Motor neuron (in vitro differentiated cells): ENCODE measurements around the gene SCRN1. TPM values are rescaled to one million over a fixed set of nuclear protein-coding genes. Genes with fewer than 3 reads are reported as not detected.

Source experiments
- ATAC-seq, 8 experiments: fragments of 200-7000 bp; cut with Tn5 transposase; replicated peaks in 6 of 8; 2 replicates each; pipeline ENCODE4 v1.8.0; 2021; ENCODE audit warnings: mild to moderate bottlenecking in 8 of 8, moderate library complexity in 8 of 8
- H3K27ac ChIP-seq, 2 donors: fragments of 250-450 bp; sonication (Bioruptor Pico); 2 replicates each; pipeline ENCODE4 v1.9.0; 2021; ENCODE audit warnings: antibody characterized with exemption in 2 of 2, mild to moderate bottlenecking in 2 of 2, moderate library complexity in 1 of 2
- H3K4me1 ChIP-seq, 2 donors: fragments of 250-450 bp; sonication (Bioruptor Pico); replicated peaks in 1 of 2; 2 replicates each; pipeline ENCODE4 v1.6.1; 2021; ENCODE audit warnings: antibody characterized with exemption in 2 of 2, mild to moderate bottlenecking in 2 of 2, moderate library complexity in 1 of 2
- H3K4me3 ChIP-seq, 5 donors: fragments of 250-450 bp; sonication (Bioruptor Pico); 2 replicates each; pipeline ENCODE4 v1.9.0; 2021; ENCODE audit warnings: antibody characterized with exemption in 5 of 5, mild to moderate bottlenecking in 5 of 5, moderate library complexity in 4 of 5
- WGBS, 10 experiments: fragments of 450-650 bp; shearing (Covaris generic); methylation state at CpG; one replicate each; pipeline ENCODE4 v1.0.0; 2022; 5-methylcytosine and 5-hydroxymethylcytosine counted together
- in situ Hi-C, 9 experiments: fragments of 400-800 bp; cut with MboI; loops; one replicate each; pipeline ENCODE4 v1.15.0; 2021; ENCODE audit warnings: low sequenced_read_pairs in 9 of 9, low pct_unique_long_range_greater_than_20kb in 2 of 9; ENCODE audit not compliant: unreplicated experiment in 9 of 9
- total RNA-seq, 8 experiments: library from RNA; unstranded; fragments of 300-600 nt; gene quantifications; 2 replicates each; pipeline versions ENCODE4 v1.2.3 to v1.2.4, GENCODE V29; 2022

The SCRN1 gene
- total RNA-seq = 100 to 1,000 TPM in 4 of 8 experiments, 10 to 100 TPM in 4; 18.1 to 162 (median 106) TPM

GRCh38 chr7:29989257-29989995, at the start of gene SCRN1:
Gene SCRN1 (minus strand): TSS chr7:29989801. CDS start chr7:29969067, 20,734 bp downstream.
- peak; percentile 52 to 78 (median 70) for ATAC-seq
- 4% methylated on average over 5 of the region's 79 CpGs; no CpG with 5 or more reads in 9 of the 10 experiments for WGBS, 10 experiments

GRCh38 chr7:30038196-30038980, 48.8 kb upstream of the SCRN1 start:
- ATAC-seq = no peak
- H3K4me3 ChIP-seq = no peak overlapping the region
- in situ Hi-C loops = no loop called here

More at GRCh38 chr7:29989257-29989995, at the start of gene SCRN1:
- Histone ChIP-seq H3K27ac (peak within 1 kb of the TSS; percentile 76 to 79), H3K4me1 (peaks cover 11 to 12% of the 10 kb centered on the region in 2 donors), H3K4me3 (peak within 1 kb of the TSS; percentile 66 to 93 (median 77))
- in situ Hi-C loops = no loop called here

GRCh38 chr7:30036220-30036619, 46.6 kb upstream of the SCRN1 start:
- no peak for ATAC-seq
- Histone ChIP-seq H3K4me3 (no peak overlapping the region), H3K27ac (no peak overlapping the region), H3K4me1 (peaks cover 4 to 9% of the 10 kb centered on the region in 2 donors)
- WGBS, 10 experiments = 86 to 100% (median 96%) methylated on average over 1 to 2 of the region's 2 CpGs; no CpG with 5 or more reads in 2 of the 10 experiments
- in situ Hi-C loops = no loop called here

More at GRCh38 chr7:30038196-30038980, 48.8 kb upstream of the SCRN1 start:
- Histone ChIP-seq H3K4me1 (no peaks in the 10 kb centered on the region), H3K27ac (no peak overlapping the region)
- WGBS, 10 experiments = 12 to 100% (median 83%) methylated on average over 1 to 3 of the region's 3 CpGs

GRCh38 chr7:30034501-30034900, 44.9 kb upstream of the SCRN1 start:
- ATAC-seq = no peak
- H3K4me1 ChIP-seq = peaks cover 15 to 16% of the 10 kb centered on the region in 2 donors
- in situ Hi-C loops = no loop called here
- H3K27ac ChIP-seq = no peak overlapping the region
- H3K4me3 ChIP-seq = no peak overlapping the region
- WGBS, 10 experiments = 87 to 100% (median 97%) methylated on average over 2 to 3 of the region's 3 CpGs; no CpG with 5 or more reads in 1 of the 10 experiments

- in situ Hi-C loops = no loop called here
- no peak overlapping the region for H3K27ac ChIP-seq
- peaks cover 16 to 17% of the 10 kb centered on the region in 2 donors for H3K4me1 ChIP-seq
- peak in 1 of 8 experiments; percentile 2 for ATAC-seq
- WGBS, 10 experiments = 20 to 100% (median 85%) methylated on average over 1 to 4 of the region's 4 CpGs; no CpG with 5 or more reads in 2 of the 10 experiments
- H3K4me3 ChIP-seq = no peak overlapping the region
Observed at GRCh38 chr7:30032310-30033125, 42.9 kb upstream of the SCRN1 start.

GRCh38 chr7:30029696-30030095, 40.1 kb upstream of the SCRN1 start:
- no peak for ATAC-seq
- Histone ChIP-seq H3K4me1 (peaks cover 21% of the 10 kb centered on the region in 2 donors), H3K27ac (no peak overlapping the region), H3K4me3 (peak overlapping the region; percentile 74 to 99 (median 79))
- 0 to 20% (median 7%) methylated on average over 1 to 6 of the region's 6 CpGs; no CpG with 5 or more reads in 1 of the 10 experiments for WGBS, 10 experiments
- in situ Hi-C loops = no loop called here

- in situ Hi-C loops = no loop called here
- H3K27ac ChIP-seq = peak overlapping the region; percentile 71 to 75
Observed at GRCh38 chr7:30028749-30029635, 39.4 kb upstream of the SCRN1 start.

GRCh38 chr7:30028216-30028748, 38.7 kb upstream of the SCRN1 start, which contains the start of gene PLEKHA8:
Gene PLEKHA8 (plus strand): TSS chr7:30028412. CDS start chr7:30028763, 351 bp downstream.
- peak; percentile 41 to 68 (median 63) for ATAC-seq
- in situ Hi-C loops = no loop called here
- Histone ChIP-seq H3K27ac (peak within 1 kb of the TSS; percentile 71 to 75), H3K4me1 (peaks cover 21% of the 10 kb centered on the region in 2 donors), H3K4me3 (peak within 1 kb of the TSS; percentile 74 to 99 (median 79))
- 0% methylated on average over 1 of the region's 70 CpGs; no CpG with 5 or more reads in 9 of the 10 experiments for WGBS, 10 experiments

More at GRCh38 chr7:30028749-30029635, 39.4 kb upstream of the SCRN1 start:
- Histone ChIP-seq H3K4me1 (peaks cover 21% of the 10 kb centered on the region in 2 donors), H3K4me3 (peak overlapping the region; percentile 74 to 99 (median 79))
- 0 to 20% (median 1%) methylated on average over 1 to 17 of the region's 42 CpGs for WGBS, 10 experiments
- ATAC-seq = peak in 3 of 8 experiments; percentile 8 to 35 (median 20)

GRCh38 chr7:30027740-30028215, 38.2 kb upstream of the SCRN1 start:
- Histone ChIP-seq H3K4me3 (peak overlapping the region; percentile 74 to 99 (median 79)), H3K4me1 (peaks cover 21% of the 10 kb centered on the region in 2 donors), H3K27ac (peak overlapping the region in 1 of 2 donors; percentile 59)
- in situ Hi-C loops = no loop called here
- WGBS, 10 experiments = 0 to 40% (median 4%) methylated on average over 1 to 8 of the region's 9 CpGs
- peak in 6 of 8 experiments; percentile 0 to 1 (median 0) for ATAC-seq

GRCh38 chr7:30027065-30027456, 37.5 kb upstream of the SCRN1 start:
- Histone ChIP-seq H3K27ac (peak overlapping the region; percentile 3 to 33), H3K4me1 (peaks cover 21% of the 10 kb centered on the region in 2 donors), H3K4me3 (peak overlapping the region; percentile 74 to 99 (median 79))
- peak in 5 of 8 experiments; percentile 0 to 3 (median 1) for ATAC-seq
- in situ Hi-C loops = no loop called here
- WGBS, 10 experiments = 0 to 5% (median 1%) methylated on average over 2 to 10 of the region's 10 CpGs
